Measurements from ENCODE around the gene SEPHS2. TPM values are rescaled to one million over a fixed set of nuclear protein-coding genes. Genes with fewer than 3 reads are reported as not detected.
A peak's percentile ranks its signal among the peaks of the same experiment; 100 is the strongest.

The SEPHS2 gene, protein sequence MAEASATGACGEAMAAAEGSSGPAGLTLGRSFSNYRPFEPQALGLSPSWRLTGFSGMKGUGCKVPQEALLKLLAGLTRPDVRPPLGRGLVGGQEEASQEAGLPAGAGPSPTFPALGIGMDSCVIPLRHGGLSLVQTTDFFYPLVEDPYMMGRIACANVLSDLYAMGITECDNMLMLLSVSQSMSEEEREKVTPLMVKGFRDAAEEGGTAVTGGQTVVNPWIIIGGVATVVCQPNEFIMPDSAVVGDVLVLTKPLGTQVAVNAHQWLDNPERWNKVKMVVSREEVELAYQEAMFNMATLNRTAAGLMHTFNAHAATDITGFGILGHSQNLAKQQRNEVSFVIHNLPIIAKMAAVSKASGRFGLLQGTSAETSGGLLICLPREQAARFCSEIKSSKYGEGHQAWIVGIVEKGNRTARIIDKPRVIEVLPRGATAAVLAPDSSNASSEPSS
- polyA plus RNA-seq (2013, experiment 1 of 2): 38.1 TPM
- polyA plus RNA-seq (2013, experiment 2 of 2): 37.0 TPM

DNA sequence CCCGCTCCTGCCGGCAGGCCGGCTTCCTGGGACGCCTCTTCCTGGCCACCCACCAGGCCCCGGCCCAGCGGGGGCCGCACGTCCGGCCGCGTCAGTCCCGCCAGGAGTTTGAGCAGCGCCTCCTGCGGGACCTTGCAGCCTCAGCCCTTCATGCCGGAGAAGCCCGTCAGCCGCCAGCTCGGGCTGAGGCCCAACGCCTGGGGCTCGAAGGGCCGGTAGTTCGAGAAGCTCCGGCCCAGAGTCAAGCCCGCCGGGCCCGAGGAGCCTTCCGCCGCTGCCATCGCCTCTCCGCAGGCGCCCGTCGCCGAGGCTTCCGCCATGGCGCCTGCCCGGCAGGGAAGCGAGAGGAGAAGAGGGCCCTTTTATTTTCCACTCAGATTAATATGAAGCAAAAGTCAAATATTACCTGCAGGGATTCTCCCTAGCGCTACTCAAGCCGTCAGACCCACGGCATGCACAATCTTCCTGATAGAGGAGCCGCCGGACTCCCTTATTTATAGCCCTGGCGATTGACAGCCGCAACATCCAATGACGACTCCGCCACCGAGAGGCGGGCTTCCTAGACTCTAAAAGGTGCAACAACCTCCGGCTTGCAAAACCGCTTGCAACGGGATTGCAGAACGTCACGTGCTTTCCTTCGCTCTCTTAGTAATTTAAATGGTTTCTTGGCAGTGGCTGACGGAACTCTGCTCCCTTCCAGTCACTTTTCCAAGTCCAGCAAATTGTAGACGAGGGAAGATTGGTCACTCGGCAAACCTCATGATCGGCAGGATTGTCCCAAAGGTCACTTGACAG, at the start of gene SEPHS2:
Gene SEPHS2, minus strand, starts transcription at position 467 of the 795 bp plus-strand sequence. Its CDS starts 147 bp downstream, at position 320.
- peaks cover 8% of the 10 kb centered on the region; the same call in 1 of the 2 replicates for H3K36me3 ChIP-seq (ENCODE audit: insufficient read depth, low read length)
- peak within 1 kb of the TSS; percentile 82 for H3K4me3 ChIP-seq (ENCODE audit: low read length)
- 3% methylated on average over 59 of the region's 59 CpGs for WGBS
- H3K27ac ChIP-seq (ENCODE audit: low read depth, low read length): peak within 1 kb of the TSS; percentile 72; the same call in 1 of the 2 replicates
- H3K4me1 ChIP-seq (ENCODE audit: insufficient read depth, low read length): peaks cover 4% of the 10 kb centered on the region; the same call in 1 of the 2 replicates
- H3K9ac ChIP-seq (ENCODE audit: low read depth, low read length): peak within 1 kb of the TSS; percentile 83
- no peaks in the 10 kb centered on the region for H3K27me3 ChIP-seq (ENCODE audit: insufficient read depth, low read length)
- no peaks in the 10 kb centered on the region for H3K9me3 ChIP-seq (ENCODE audit: insufficient read depth, low read depth, low read length)

DNA sequence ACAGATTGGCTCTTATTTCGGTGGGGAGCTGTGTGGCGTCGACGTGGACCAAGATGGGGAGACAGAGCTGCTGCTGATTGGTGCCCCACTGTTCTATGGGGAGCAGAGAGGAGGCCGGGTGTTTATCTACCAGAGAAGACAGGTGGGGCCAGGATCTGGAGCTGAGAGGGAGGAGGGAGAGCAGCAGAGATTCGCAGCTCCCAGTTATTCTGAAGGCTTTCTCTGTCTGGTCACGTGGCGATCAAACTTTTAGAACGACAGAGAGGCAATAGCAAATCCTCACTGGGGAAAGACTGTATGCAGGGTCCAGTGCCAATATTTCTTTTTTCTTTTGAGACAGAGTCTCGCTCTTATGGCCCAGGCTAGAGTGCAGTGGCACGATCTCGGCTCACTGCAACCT, 49.0 kb upstream of the SEPHS2 start:
- Histone ChIP-seq H3K36me3 (ENCODE audit: insufficient read depth, low read length) (no peaks in the 10 kb centered on the region), H3K9me3 (ENCODE audit: insufficient read depth, low read depth, low read length) (no peaks in the 10 kb centered on the region), H3K4me3 (ENCODE audit: low read length) (no peak overlapping the region), H3K4me1 (ENCODE audit: insufficient read depth, low read length) (peaks cover 4% of the 10 kb centered on the region; the same call in 1 of the 2 replicates), H3K27ac (ENCODE audit: low read depth, low read length) (no peak overlapping the region), H3K27me3 (ENCODE audit: insufficient read depth, low read length) (no peaks in the 10 kb centered on the region), H3K9ac (ENCODE audit: low read depth, low read length) (no peak overlapping the region)
- 82% methylated on average over 12 of the region's 12 CpGs for WGBS

DNA sequence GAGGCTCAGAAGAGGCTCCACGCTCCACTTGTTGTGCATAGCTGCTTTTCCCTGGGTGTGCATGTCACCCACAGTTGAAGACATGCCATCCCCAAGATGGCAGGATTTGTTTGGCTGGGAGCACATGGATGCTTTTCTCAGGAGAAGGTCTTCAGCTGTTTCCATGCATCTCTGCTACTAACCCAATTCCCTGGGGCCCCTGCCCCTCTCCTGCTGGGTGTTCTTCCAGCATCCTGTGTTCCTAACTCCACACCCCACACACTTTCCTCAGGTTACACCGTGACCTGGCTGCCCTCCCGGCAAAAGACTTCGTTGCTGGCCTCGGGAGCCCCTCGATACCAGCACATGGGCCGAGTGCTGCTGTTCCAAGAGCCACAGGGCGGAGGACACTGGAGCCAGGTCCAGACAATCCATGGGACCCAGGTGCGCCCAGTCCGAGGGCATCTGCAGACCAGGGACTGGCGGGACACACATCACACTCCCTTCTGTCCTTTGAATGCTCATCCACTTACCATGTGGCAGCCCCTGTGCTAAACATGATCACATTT, 48.3 kb upstream of the SEPHS2 start:
- Histone ChIP-seq H3K9ac (ENCODE audit: low read depth, low read length) (no peak overlapping the region), H3K27ac (ENCODE audit: low read depth, low read length) (no peak overlapping the region), H3K36me3 (ENCODE audit: insufficient read depth, low read length) (no peaks in the 10 kb centered on the region), H3K9me3 (ENCODE audit: insufficient read depth, low read depth, low read length) (no peaks in the 10 kb centered on the region), H3K4me1 (ENCODE audit: insufficient read depth, low read length) (peaks cover 7% of the 10 kb centered on the region; the same call in 1 of the 2 replicates), H3K27me3 (ENCODE audit: insufficient read depth, low read length) (no peaks in the 10 kb centered on the region), H3K4me3 (ENCODE audit: low read length) (no peak overlapping the region)
- 84% methylated on average over 11 of the region's 11 CpGs for WGBS

DNA sequence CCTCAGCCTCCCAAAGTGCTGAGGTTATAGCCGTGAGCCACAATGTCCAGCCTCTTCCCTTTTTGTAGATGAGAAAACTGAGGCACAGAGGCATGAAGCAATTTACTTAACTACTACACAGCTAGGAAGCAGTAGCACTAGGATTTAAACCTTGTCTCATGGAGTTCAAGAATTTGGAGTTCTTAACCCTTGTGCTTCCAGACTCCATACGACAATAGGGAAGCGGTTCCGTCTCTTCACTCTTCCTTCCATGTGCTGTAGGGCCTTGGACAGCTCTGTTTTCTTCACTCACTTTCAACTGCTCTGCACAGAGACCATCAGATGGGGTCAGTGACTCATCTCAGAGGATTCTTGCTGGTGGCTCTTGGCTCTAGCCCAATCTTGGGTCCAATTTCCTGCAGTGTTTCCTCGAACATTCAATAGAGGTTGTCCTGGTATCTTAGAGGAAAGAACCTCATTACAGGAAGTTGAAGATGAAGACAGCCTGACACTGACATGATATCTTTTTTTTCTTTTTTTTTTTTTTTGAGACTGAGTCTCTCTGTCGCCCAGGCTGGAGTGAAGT, 46.2 kb upstream of the SEPHS2 start:
- Histone ChIP-seq H3K4me1 (ENCODE audit: insufficient read depth, low read length) (peaks cover 8% of the 10 kb centered on the region; the same call in 1 of the 2 replicates), H3K9me3 (ENCODE audit: insufficient read depth, low read depth, low read length) (no peaks in the 10 kb centered on the region), H3K4me3 (ENCODE audit: low read length) (no peak overlapping the region), H3K9ac (ENCODE audit: low read depth, low read length) (no peak overlapping the region), H3K36me3 (ENCODE audit: insufficient read depth, low read length) (no peaks in the 10 kb centered on the region), H3K27me3 (ENCODE audit: insufficient read depth, low read length) (no peaks in the 10 kb centered on the region), H3K27ac (ENCODE audit: low read depth, low read length) (no peak overlapping the region)
- WGBS: 90% methylated on average over 6 of the region's 6 CpGs

DNA sequence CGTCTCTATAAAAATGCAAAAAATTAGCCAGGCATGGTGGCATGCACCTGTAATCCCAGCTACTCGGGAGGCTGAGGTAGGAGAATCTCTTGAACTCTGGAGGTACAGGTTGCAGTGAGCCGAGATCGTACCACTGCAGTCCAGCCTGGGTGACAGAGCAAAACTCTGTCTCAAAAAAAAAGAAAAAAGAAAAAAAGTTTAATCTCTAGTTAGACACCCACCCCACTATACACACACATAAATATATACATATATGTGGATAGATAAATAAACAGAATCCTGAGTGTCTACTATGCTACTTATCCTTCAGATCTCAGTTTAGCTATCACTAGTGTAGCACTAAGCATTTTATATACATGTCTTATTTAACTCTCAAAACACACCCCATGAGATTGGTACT, 45.6 kb upstream of the SEPHS2 start:
- Histone ChIP-seq H3K36me3 (ENCODE audit: insufficient read depth, low read length) (no peaks in the 10 kb centered on the region), H3K9ac (ENCODE audit: low read depth, low read length) (no peak overlapping the region), H3K27me3 (ENCODE audit: insufficient read depth, low read length) (no peaks in the 10 kb centered on the region), H3K4me1 (ENCODE audit: insufficient read depth, low read length) (peaks cover 8% of the 10 kb centered on the region; the same call in 1 of the 2 replicates), H3K9me3 (ENCODE audit: insufficient read depth, low read depth, low read length) (no peaks in the 10 kb centered on the region), H3K4me3 (ENCODE audit: low read length) (no peak overlapping the region), H3K27ac (ENCODE audit: low read depth, low read length) (no peak overlapping the region)
- 94% methylated on average over 4 of the region's 4 CpGs for WGBS

DNA sequence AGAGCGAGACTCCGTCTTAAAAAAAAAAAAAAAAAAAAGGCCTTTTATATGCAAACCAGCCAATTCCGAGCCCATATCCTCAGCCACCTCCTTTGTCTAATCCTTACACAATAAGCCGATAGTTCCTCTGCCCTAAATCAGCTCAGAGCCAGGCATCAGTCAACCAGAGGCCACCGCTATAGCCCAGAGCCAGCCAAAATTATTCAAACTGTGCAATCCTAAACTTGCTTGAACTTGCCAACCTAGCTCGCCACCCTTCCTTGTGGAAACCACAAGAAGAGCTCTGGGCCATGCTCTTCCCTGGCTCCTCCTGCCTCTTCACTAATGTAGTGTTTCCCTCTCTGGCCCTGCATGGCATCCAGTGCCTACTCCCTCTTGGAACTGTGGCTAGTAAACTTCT, 44.5 kb upstream of the SEPHS2 start:
- H3K27me3 ChIP-seq (ENCODE audit: insufficient read depth, low read length): no peaks in the 10 kb centered on the region
- peaks cover 8% of the 10 kb centered on the region; the same call in 1 of the 2 replicates for H3K4me1 ChIP-seq (ENCODE audit: insufficient read depth, low read length)
- no peak overlapping the region for H3K9ac ChIP-seq (ENCODE audit: low read depth, low read length)
- H3K4me3 ChIP-seq (ENCODE audit: low read length): no peak overlapping the region
- H3K36me3 ChIP-seq (ENCODE audit: insufficient read depth, low read length): no peaks in the 10 kb centered on the region
- no peaks in the 10 kb centered on the region for H3K9me3 ChIP-seq (ENCODE audit: insufficient read depth, low read depth, low read length)
- 63% methylated on average over 6 of the region's 6 CpGs for WGBS
- H3K27ac ChIP-seq (ENCODE audit: low read depth, low read length): no peak overlapping the region

DNA sequence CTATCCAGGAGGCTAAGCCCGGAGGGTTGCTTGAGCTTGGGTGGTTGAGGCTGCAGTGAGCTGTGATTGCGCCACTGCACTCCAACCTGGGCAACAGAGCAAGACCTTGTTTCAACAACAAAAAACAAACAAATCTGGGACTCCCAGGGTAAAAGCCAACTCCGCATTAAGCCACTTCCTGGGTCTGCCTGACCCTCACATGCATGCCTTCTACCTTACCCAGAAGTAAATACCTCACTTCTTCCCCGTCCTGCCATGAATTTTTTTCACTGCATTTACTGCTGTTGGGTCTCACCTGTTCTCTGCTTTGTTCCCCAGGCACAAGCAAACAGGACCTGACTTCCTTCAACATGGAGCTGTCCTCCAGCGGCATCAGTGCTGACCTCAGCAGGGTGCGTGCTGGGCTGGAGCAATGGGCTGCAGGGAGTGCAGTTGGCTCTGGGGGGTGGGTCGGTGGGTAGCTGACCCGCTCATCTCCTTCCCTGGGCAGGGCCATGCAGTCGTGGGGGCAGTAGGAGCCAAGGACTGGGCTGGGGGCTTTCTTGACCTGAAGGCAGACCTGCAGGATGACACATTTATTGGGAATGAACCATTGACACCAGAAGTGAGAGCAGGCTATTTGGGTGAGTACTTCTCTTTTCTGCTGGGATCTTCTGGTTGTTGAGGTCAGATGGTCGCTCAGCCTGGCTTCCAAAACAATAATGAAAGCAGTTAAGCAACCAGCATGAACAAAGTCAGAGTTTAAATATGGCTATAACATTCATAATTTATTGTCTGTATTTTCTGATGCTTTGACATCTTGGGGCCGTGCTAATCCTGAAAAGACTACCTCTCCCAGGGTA, 43.3 kb upstream of the SEPHS2 start:
- H3K9me3 ChIP-seq (ENCODE audit: insufficient read depth, low read depth, low read length): no peaks in the 10 kb centered on the region
- no peak overlapping the region for H3K9ac ChIP-seq (ENCODE audit: low read depth, low read length)
- no peak overlapping the region for H3K4me3 ChIP-seq (ENCODE audit: low read length)
- no peak overlapping the region; the same call in 1 of the 2 replicates for H3K27ac ChIP-seq (ENCODE audit: low read depth, low read length)
- no peaks in the 10 kb centered on the region for H3K27me3 ChIP-seq (ENCODE audit: insufficient read depth, low read length)
- no peaks in the 10 kb centered on the region for H3K36me3 ChIP-seq (ENCODE audit: insufficient read depth, low read length)
- peaks cover 8% of the 10 kb centered on the region; the same call in 1 of the 2 replicates for H3K4me1 ChIP-seq (ENCODE audit: insufficient read depth, low read length)
- 59% methylated on average over 10 of the region's 11 CpGs for WGBS

DNA sequence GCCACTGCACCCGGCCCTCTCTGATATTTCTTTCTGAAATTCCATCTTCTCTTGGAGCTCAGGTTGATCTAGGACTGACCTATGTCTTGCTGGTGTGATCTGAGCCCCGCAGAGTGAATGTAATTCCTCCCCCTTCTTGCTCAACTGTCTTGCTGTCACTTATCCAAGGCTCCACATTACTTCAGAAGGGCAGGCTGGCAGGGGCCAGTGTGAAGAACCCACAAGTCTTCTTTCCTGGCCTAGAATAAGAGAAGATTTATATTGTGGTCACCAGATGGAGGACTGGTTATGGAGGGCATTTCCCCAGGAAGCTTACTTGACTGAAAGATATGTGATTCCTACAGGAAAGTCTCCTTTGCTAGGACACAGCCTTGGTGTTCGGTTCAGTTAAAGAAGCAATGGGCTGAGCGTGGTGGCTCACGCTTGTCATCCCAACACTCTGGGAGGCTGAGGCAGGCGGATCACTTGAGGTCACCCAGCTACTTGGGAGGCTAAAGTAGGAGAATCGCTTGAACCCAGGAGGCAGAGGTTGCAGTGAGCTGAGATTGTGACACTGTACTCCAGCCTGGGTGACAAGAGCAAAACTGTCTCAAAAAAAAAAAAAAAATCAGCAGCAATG, 40.3 kb upstream of the SEPHS2 start:
- Histone ChIP-seq H3K36me3 (ENCODE audit: insufficient read depth, low read length) (no peaks in the 10 kb centered on the region), H3K27ac (ENCODE audit: low read depth, low read length) (no peak overlapping the region), H3K4me1 (ENCODE audit: insufficient read depth, low read length) (peaks cover 8% of the 10 kb centered on the region; the same call in 1 of the 2 replicates), H3K9ac (ENCODE audit: low read depth, low read length) (no peak overlapping the region), H3K9me3 (ENCODE audit: insufficient read depth, low read depth, low read length) (no peaks in the 10 kb centered on the region), H3K4me3 (ENCODE audit: low read length) (no peak overlapping the region), H3K27me3 (ENCODE audit: insufficient read depth, low read length) (no peaks in the 10 kb centered on the region)
- 93% methylated on average over 7 of the region's 7 CpGs for WGBS

DNA sequence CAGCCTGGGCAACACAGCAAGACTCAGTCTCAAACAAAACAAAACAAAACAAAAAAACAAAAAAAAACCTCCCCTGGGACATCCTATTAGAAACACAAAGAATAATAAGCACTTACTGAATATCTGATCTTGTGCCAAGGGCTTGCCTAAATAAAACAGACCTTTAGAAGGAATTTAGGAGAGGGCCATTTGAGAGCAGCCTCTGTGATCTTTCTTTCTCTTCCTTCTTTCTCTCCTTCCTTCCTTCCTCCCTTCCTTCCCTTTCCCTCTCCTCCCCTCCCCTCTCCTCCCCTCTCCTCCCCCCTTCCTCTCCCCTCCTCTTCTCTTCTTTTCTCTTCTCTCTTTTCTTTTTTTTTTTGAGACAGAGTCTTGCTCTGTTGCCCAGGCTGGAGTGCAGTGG, 39.2 kb upstream of the SEPHS2 start:
- Histone ChIP-seq H3K4me3 (ENCODE audit: low read length) (no peak overlapping the region), H3K27ac (ENCODE audit: low read depth, low read length) (no peak overlapping the region), H3K4me1 (ENCODE audit: insufficient read depth, low read length) (peaks cover 4% of the 10 kb centered on the region; the same call in 1 of the 2 replicates), H3K9ac (ENCODE audit: low read depth, low read length) (no peak overlapping the region), H3K9me3 (ENCODE audit: insufficient read depth, low read depth, low read length) (no peaks in the 10 kb centered on the region), H3K27me3 (ENCODE audit: insufficient read depth, low read length) (no peaks in the 10 kb centered on the region), H3K36me3 (ENCODE audit: insufficient read depth, low read length) (no peaks in the 10 kb centered on the region)

DNA sequence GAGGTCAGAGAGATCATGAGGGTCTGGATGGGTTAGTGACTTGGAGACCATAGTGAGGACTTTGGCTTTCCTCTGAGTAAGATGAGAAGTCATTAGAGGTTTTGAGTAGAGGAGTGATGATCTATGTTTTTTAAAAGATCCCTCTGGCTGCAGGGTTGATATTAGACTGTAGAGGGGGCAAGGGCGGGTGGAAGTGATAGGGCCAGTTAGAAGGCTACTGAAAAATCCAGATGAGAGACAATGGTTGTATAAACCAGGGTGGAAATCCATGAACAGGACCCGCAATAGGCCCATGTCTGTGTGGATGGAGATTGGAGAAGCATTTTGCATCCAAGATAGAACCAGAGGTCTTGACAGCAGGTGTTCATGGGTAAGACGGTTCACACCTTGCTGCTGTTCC, 36.7 kb upstream of the SEPHS2 start:
- H3K4me1 ChIP-seq (ENCODE audit: insufficient read depth, low read length): no peaks in the 10 kb centered on the region
- no peak overlapping the region for H3K27ac ChIP-seq (ENCODE audit: low read depth, low read length)
- H3K36me3 ChIP-seq (ENCODE audit: insufficient read depth, low read length): no peaks in the 10 kb centered on the region
- H3K9me3 ChIP-seq (ENCODE audit: insufficient read depth, low read depth, low read length): no peaks in the 10 kb centered on the region
- no peaks in the 10 kb centered on the region for H3K27me3 ChIP-seq (ENCODE audit: insufficient read depth, low read length)
- H3K9ac ChIP-seq (ENCODE audit: low read depth, low read length): no peak overlapping the region
- WGBS: 84% methylated on average over 3 of the region's 3 CpGs
- H3K4me3 ChIP-seq (ENCODE audit: low read length): no peak overlapping the region
